ENCODE measurements around the gene PRSS53.

DNA sequence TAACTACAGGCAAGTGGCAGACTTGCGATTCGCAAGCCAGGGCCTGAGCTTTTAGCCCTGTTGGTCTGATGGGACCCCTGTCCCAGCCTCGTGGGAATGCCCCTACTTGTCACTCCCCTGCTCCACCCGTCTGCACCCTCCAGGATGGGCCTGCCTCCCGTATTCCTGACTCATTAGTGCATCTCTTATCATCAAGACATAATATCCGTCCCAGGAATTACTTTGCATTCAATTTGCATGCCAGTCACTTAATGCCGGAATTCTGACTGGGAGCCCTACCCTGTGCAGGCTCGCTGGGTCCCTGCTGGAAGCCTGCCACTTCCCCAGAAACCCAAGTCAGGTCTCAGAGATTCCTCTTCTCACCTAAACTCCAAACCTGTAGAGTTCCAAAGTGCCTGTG is 3.3 kb downstream of the PRSS53 start:
- TF ChIP-seq, protein P1, sequence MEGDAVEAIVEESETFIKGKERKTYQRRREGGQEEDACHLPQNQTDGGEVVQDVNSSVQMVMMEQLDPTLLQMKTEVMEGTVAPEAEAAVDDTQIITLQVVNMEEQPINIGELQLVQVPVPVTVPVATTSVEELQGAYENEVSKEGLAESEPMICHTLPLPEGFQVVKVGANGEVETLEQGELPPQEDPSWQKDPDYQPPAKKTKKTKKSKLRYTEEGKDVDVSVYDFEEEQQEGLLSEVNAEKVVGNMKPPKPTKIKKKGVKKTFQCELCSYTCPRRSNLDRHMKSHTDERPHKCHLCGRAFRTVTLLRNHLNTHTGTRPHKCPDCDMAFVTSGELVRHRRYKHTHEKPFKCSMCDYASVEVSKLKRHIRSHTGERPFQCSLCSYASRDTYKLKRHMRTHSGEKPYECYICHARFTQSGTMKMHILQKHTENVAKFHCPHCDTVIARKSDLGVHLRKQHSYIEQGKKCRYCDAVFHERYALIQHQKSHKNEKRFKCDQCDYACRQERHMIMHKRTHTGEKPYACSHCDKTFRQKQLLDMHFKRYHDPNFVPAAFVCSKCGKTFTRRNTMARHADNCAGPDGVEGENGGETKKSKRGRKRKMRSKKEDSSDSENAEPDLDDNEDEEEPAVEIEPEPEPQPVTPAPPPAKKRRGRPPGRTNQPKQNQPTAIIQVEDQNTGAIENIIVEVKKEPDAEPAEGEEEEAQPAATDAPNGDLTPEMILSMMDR (IDR thresholded peaks at IDR 0.05; ENCODE audit: low read length) = no peak
- TF ChIP-seq EZH2phosphoT487 (IDR thresholded peaks at IDR 0.05; ENCODE audit: low read length) = no peak
- no peak for TF ChIP-seq EZH2 (optimal IDR thresholded peaks at IDR 0.05; ENCODE audit: low read depth, low read length)
